AG08395 (cell line): Measurements from ENCODE around the gene IGFBP1.
A peak's percentile ranks its signal among the peaks of the same experiment; 100 is the strongest.

Source experiments
- DNase-seq: peaks from one replicate; pipeline ENCODE4 v3.0.0; 2012; ENCODE audit warnings: mixed read lengths, low spot score

Gene IGFBP1

DNA sequence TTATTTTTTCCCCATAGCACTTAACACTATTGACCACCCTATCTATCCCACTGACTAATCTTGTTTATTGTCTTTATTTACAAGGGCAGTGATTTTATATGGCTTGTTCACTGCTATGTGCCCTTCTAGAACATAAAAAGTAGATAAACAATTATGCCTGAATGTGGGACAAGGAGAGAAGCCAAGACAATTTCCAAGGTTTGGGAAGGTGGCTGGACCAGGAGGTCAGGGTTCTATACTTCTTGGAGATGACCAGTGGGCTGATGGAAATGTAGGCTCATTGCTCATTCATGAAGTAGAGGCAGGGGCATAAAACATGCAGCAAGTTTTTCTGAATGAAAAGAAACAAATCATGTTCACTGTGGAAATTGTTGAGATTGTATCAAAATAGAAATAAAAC is 21.3 kb downstream of the IGFBP1 start:
- DNase-seq = no peak

DNA sequence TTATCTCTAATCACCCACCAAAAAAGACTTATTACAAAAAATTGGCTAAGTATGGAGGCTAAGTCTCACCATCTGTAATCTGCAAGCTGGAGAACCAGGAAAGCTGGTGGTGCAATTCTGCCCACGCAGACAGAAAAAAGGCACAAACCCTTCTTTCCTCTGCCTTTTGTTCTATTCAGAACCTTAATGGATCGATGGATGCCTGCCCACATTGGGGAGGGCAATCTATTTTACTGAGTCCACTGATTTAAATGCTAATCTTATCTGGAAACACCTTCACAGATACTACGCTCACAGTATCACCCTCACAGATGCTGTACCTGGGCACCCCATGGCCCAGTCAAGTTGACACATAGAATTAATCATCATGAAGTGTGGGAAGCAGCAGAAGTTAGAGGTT is 22.6 kb downstream of the IGFBP1 start:
- DNase-seq = no peak

DNA sequence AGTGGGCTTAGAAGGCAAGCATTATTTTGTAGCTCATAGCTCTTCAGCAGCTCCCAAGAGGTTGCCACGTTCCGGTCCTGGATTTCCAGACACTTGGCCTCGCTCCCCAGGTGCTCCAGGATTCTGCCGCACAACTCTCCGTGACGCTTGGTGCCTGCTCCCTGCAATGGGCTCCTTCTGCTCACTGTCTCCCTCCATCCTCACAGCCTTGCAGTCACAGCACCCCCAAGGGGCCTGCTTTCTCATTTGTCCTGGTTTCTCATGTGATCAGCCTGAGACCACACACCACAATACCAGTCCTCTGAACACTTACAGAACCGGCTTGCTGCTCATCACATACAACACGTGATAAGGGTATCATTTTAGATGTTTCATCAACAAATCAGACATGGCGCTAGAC is 23.0 kb downstream of the IGFBP1 start:
- DNase-seq = no peak

DNA sequence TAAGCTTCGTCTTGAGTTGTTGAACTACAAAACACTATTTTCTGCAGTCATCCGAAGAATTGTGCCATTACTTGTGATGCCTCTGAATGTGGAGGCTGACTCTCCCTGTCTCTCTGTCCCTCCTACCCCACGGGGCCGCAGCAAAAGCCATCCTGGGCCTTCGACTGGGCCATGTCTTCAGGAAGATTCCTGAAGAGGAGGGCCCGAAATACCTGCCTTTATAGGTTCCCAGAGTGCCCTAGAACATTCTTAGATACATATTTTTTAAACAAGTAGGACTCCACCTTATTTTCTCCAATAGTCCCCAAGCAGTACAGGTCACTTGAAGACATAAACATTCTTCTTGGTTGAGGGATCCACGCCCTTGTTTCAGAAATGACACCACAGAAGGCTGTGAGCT is 24.7 kb downstream of the IGFBP1 start:
- no peak for DNase-seq

DNA sequence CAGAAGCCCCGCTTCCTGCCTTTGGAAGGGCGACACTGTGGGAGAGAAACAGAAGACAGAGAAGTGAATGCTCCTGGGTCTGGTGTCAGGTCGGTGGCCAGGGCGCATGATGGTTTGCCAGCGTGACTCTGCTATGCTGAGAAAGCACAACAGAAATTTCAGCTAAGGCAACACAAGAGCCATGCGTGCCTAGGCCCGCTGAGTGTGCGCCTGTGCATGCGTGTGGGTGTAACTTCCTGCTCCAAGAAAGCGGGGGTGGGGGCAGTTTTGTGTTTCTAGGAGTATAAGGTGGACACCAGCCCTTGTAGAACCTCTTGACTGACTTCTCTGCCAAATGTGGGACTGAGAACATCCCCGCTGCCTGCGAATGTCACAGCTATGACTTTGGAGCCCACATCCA is 26.6 kb downstream of the IGFBP1 start:
- no peak for DNase-seq

DNA sequence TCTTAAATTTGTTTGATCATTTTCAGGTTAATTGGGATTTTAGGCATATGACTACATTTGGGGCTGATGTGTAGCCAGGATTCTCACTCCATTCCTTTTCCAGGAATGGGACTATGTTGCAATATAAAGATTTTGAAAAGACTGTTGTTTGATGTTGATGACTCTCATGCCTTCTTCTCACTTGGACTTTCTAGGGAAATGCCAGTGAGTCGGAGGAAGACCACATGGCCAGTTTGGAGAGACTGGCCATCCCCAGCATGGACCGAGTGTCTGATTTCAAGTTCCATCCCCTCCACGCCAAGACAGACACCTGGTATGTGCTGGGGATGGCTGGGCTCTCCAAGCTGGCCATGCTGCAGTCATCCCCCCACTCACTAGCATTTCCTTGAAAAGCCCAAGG is 27.3 kb downstream of the IGFBP1 start:
- no peak for DNase-seq

DNA sequence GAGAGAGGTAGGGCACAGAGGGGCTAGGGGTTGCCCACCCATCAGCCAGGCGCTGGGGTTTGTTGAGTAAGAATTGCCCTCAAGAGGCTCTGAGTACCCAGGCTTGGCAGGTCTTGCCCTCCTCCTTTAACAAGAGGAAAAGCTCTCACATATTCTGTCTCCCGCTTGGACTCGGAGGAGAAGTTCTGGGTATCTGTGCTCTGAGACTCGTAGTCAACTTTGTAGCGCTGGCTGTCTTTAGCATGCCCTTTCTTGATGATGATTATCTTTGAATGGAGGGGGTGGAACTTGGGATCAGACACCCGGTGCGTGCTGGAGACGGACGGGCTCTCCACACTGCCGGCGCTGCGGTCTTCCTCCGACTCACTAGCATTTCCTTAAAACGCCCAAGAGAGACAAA is 28.8 kb downstream of the IGFBP1 start:
- DNase-seq = no peak

DNA sequence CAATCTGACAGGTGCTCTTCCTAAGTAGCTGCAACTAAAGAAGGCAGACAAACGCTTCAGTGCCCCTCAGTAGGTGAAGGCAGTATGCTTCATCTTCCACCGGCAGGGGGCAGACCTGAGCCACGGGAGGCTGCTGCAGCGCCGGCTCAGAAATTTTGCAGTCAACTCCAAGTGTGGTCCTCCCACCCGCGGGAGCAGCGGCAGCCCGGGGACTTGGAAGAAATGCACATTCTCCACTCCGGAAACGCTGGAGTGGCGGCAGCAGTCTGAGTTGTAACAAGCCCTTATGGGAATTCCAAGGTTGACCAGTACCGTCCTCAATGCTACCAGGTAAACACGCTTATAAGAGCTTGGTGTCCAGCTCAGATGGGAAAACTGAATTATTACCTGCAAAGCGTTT is 29.4 kb downstream of the IGFBP1 start:
- DNase-seq = peak; percentile 82

DNA sequence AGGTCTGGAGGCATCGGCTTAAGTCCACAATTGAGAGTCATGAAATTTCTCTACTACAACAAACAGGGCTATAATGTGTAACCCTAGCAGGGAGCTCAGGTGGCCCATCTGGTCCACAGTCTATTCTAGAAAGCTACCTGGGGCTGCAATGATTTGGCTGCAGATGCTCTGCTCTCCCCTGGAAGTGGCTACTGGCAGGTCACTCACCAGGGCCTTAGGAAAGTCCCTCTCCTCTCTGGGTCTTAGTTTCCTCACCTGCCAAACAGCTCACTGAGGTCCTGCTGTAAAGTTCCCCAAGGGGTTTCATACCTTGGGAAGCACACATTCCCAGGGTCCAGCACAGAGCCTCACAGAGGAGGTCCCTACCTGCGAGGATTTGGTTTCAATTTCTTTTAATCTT is 30.3 kb downstream of the IGFBP1 start:
- DNase-seq = no peak

DNA sequence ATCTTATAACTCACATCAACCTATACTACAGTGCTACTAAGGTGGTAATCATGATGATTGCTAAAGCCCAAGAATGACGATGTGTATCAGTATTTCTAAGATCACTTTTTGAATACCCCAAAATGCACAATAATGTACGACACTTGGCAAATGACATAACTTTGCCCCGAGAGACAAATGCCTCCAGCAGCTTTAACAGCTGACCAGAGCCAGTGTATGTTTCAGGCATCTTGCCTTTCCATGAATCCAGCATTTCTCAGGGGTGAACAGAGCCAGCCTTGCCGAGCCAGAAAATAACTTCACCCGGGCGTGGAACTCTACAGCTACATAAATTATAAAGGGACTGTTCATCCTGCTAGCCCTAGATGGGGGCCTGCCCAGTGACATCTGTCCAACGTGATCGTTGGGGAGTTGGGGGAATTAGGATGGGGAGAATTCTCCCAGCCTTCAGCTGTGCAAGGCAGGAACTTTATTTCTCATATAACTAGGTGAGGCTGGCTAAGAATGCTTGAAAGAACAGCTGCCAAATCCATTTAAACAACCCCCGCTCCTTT is 31.0 kb downstream of the IGFBP1 start:
- peak; percentile 9 for DNase-seq

DNA sequence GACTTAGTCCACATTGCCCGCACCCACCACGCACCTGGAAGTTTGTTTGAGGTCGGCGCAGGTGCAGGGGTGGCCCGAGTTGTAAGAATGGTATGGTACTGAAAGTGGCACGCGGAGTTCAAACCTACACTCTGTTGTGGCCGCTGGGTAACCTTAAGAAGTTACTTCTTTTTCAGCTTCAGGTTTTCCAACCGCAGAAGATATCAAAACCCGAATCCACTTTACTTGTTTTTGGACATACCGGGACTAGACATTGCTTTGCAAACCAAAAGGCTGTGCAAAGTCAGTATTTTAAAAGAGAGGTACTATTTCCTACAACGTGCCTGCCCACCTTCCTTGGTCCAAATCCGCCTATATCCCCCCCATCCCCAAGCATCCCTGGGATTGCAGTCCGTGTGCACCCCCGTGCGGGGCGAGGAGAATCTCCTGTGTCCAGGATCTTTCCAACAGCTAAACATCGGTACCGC is 31.7 kb downstream of the IGFBP1 start:
- no peak for DNase-seq

DNA sequence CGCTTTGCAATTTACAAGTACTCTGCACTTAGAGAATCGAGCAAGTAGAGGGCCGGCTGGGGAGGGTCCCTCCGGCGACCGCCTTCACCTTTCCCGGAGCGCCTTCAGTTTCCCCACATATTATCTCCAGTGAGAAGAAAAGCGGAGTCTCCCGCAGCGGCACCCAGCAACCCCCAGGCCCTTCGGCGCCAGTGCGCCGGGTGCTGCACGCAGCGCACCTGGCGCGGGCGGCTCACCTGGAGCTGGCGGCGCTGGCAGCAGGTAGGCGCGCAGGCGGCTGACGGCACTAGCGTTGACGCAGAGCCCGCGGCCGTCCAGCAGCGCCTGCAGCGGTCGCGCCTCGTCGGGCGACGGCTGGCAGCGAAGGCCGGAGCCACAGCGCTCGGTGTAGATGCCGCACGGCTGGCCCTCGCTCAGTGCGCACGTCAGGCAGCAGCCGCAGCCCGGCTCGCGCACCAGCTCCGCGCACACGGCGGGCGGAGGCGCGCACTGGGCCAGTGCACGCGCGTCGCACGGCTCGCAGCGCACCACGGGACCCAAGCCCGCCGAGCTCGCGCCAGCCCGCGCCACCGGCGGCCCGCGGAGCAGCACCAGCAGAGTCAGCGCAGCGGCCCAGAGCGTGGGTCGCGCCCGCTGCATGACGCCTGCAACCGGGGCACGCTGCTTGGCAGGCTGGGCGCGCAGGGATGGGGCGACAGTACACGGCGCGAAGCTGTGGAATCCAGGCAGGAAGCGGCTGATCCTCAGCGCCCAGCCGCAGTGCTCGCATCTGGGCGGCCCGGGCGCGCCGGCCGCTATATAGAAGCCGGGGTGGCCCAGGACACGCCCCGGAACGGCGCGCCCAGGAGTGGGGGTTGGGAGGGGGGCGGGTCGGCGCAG is 32.5 kb downstream of the IGFBP1 start, which contains the start of gene IGFBP3:
Gene IGFBP3 (minus strand): TSS at position 771 of the 879 bp plus-strand sequence. CDS start 132 bp downstream, at position 639.
- peak; percentile 79 for DNase-seq

DNA sequence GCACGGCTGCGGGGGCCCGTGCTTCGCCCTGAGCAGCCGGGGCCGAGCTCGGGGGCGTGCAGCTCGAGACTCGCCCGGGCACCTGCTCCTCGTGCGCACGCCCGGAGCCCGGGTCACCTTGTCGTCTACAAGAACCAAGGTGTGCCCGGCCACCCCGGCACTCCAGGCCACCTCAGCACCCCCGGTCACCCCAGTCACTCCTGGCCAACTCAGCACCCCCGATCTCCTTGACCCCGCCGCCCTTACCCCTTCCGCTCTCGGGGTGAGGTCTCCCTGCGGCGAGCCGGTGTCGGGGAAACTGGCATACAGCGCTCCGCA is 33.1 kb downstream of the IGFBP1 start:
- DNase-seq = no peak

DNA sequence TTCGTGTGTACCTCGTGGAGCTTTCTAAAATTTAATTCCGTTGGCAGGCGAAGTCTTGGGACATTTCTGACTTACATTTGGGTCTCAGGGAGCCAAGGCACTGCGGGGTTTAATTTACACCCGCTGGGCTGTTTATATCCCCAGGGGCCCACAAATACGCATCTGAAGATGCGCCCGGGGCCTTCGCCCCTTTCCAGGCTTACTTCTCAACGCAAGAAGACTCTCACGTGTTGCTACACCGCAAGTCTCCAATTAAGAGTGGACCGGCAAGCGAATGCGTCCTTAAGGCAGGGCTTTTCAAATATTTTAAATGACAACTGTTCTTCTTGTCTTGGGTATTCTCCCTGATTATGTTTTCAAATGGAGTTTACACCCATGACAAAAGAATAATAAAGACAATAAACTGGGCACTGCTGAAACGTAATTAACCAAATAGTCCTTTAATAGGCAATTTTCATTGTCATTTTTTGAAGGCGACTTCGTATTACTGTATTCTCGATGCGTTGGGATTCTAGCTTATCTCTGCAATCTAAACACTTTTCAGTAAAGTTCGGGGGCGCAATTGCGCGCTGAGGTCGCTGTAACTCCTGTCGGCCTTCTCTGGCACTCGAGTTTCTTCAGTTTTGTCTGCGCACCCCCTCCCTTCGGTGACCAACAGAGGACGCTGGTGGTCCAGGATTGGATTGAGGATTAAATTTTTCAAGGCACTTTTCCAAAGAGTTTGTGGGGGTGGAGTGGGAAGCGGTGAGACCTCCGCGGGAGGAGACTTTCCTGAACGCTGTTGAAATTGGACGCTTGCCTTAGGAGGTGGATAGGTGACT is 33.6 kb downstream of the IGFBP1 start:
- DNase-seq = peak; percentile 62

DNA sequence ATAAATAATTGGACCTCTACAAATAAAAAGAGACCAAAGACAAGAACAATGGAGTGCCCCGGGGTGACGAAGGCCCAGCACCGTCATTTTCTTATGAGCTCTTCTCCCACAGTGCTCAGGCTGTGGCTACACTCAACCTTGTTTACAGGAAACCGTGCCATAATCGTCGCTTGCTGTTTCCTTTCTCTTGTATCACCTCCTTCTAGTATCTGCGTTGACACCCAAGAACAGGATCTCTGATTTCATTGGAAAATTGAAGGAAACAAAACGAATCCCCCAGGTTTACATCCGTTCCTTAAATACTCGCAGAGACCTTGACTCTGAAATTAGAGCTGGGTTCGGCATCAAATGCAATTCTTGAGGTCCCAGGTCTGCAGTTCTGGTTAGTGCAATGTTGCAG is 34.5 kb downstream of the IGFBP1 start:
- DNase-seq = no peak

DNA sequence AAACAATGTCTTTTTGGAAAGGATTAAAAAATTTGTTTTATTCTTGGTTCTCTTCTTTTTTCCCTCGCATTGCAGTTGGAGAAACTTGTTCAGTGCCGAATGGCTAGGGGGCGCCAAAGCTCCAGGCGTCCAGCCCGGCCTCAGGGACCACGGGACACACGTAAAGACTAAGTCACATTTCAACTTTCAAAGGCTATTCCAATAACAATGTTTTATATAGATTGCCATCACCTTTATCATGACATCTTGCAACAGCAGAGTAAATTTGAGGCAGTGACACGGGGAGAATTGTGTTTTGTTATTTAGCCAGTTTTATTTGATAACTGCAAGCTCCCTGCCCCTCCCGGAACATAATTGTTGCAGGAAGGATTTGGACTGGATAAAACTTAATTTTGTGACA is 35.0 kb downstream of the IGFBP1 start:
- peak; percentile 67 for DNase-seq

DNA sequence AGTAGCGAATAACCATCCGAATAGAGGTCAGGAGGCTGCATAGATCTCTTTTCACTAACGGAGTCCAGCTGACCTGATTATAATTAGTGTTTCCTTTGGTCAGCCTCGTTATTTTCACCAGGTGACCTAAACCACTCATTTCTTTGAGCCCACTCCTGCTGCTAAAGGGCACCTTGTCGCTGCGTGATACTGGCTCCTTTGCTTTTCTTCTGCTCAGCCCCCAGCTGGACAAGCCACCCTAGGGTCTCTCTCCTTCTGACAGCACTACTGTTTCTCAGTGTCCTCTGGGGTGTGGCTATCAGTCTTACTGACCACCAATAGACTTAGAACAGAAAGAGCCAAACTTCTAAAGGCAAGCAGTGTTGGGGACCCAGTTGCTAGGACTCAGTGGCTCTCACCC is 35.5 kb downstream of the IGFBP1 start:
- DNase-seq = no peak

DNA sequence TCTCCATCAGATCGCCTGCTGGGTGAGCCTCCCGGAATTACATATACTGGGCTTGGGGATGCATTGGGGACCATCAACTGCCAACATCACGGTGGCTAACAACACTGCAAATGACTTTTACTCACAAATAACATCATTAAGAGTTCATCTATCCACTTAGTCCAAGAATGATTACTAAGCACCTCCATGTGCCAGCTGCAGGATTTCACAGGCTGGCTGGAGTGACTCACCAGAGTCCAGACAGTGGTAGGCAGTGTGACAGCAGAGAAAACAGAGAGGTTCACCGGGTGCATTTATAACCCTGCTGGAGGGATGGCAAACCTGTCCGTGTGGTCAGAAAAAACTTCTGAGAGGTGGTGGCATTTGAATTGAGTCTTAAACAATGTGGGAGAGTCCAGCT is 36.0 kb downstream of the IGFBP1 start:
- DNase-seq = peak; percentile 88

DNA sequence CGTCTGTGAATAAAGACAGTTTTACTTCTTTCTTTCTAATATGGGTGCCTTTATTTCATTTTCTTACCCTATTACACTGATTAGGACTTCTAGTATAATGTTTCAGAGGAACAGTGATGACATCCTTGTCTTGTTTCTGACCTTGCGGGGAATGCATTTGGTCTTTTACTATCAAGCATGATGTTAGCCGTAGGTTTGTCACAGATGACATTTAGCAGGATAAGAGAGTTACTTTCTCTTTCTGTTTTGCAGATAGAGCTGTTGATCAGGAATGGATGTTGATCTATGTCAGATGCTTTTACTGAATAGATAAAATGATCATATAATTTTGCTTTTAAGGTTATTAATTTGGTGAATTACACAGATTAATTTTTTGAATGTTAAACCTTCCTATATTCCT is 39.4 kb downstream of the IGFBP1 start:
- no peak for DNase-seq

DNA sequence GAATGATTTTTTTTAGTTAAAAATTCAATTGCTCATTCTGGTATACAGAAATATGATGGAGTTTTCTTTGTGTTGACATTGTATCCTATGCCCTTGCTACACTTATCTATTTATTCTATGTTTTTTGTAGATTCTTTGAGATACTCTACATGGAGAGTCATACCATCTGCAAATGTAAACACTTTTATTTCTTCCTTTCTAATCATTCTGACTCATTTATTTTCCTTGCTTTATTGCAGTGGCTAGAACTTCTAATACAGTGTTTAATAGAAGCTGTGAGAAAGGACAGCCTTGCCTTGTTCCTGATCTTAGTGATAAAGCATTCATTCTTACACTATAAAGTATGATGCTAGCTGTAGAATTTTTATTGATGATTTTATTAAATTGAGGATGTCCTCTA is 42.7 kb downstream of the IGFBP1 start:
- DNase-seq = no peak

DNA sequence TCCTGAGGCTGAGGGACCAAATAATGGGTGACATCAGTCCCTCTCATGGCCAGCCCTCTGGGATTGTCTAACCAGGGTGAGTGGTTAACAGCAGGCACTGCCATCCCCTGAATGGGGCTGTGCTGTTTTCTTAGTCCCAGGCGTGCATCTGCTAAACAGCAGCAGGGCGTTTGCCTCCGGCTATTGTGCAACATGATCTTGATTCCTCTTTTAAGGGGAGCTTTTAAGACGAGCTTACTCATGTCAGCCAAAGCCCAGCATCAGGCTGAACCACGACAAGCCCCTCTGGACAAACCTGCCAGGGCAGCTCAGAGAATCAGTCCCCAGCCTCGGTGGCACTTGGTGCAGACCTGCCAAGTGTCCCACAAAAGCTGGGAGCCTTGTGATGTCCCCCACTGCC is 49.0 kb downstream of the IGFBP1 start:
- peak; percentile 30 for DNase-seq

DNA sequence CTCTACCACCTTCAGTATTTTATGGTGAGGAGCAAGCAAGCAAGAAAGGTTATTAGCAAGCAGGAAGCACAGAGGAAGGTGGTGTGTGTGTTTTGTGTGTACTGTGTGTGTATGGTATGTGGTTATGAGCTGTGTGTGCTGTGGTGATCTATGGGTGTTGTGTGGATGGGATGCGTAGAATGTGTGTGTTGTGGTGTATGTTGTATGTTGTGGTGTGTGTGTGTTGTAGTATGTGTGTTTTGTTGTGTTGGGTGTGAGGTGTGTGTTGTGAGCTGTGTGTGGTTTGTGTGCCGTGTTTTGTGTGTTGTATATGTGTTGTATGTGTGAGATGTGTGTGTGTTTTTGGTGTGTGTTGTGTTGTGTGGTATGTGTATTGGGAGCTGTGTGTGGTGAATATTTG is 49.6 kb downstream of the IGFBP1 start:
- DNase-seq = no peak
